Epidermal melanocyte (primary cell): Measurements from ENCODE around the gene ADGRL1.
"Not testable (repeated sequence)": the region's sequence is repeated elsewhere in the genome, so short reads cannot be mapped to it uniquely, and the experiment has no call there.

ENCODE experiments used
- DNase-seq: peaks from one replicate; pipeline ENCODE4 v3.0.0; 2011; ENCODE audit warnings: low spot score; ENCODE audit not compliant: insufficient read length

Gene ADGRL1

DNA sequence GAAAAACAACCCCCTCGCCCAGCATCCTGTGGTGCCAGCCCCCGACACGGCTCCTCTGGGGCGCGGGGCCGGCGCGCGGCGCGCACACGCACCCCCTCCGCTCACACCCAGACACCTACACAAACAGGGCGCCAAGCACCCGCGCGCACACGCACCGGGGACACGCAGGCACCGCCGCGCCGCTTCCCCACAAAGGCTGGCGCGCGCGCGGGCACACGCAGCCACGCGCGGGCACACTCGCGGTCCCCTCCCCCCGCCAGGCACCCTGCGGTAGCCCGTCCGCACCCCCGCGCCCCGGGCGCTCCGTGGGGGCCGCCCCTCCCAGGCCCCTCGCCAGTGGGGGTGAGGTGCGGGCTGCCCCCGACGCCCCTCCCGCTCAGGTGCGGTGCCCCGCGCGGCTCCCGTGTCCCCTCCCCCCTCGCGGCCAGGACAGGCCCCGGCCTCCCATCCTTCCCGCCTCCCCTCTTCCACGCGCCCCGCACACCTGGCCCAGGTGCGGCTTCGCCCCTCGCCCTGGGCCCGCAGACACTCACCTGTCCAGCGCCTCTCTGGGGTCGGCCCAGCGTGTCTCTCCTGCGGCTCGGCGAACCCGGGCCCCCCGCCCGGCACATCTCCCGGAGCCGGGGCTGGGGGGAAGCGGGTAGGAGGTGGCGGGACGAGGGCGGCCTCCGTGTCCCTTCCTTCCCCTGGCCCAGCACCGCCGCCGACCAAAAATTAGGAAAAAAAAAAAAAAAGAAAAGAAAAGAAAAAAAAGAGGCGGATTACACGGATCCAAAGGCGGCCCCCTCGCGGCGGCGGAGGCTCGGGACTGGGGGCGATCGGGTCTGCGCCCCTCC is at the start of gene ADGRL1:
TSS of gene ADGRL1 (minus strand) at position 718 of the 836 bp plus-strand sequence. CDS start 22,567 bp downstream, outside the sequence.
- not testable (repeated sequence) for DNase-seq

DNA sequence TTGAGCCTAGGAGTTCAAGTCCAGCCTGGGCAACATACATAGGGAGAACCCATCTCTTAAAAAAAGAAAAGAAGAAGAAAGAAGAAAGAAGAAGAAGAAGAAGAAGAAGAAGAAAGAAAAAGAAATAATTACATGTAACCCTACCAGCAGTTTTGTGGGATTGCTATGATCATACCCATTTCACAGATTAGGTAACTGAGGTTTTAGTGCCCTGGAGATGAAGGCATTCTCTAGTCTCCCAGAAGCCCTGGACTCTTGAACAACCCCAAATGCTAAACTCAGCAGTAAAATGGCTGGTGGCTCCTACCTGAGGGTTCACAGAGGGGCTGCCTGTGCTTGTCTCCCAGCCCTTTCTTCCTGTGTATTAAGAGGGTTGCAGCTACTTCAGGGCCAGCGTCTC is 49.3 kb upstream of the ADGRL1 start:
- DNase-seq = not testable (repeated sequence)

DNA sequence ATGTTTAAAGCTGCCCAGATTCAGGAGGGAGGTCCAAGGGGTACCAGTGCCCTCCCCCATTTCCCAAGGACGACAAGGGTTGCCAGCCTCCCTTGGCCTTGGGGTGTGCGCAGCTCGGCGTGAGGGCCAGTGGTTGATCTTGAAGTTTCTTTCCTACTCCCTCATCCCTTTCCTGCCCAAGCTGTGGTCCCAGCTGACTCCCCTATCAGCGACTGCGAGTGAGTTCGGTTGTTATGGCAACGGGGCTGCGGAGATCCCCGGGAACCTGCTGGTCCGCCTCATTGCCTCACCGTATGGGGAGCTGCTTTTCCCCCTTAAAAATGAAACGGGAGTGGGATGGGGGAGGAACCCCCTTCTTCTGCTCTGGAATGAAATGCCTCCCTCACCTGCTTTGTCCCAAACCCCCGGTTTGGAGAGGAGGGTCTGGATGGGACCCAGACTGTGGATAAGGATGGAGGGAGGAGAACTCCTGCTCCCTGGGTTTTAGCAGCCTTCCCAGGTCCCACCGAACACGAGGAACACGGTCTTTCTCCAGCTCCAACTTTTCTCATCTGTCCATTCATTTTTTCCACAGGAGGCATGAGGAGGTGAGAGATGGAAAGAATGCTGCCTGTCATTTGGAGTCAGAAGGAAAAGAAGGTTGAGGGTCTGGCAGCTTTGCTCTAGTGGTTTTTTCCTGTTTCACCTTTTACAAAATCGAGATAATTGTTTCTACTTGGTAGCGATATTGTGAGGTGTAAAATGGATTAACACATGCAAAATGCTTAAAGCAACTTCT is 48.0 kb upstream of the ADGRL1 start:
- DNase-seq = not testable (repeated sequence)

DNA sequence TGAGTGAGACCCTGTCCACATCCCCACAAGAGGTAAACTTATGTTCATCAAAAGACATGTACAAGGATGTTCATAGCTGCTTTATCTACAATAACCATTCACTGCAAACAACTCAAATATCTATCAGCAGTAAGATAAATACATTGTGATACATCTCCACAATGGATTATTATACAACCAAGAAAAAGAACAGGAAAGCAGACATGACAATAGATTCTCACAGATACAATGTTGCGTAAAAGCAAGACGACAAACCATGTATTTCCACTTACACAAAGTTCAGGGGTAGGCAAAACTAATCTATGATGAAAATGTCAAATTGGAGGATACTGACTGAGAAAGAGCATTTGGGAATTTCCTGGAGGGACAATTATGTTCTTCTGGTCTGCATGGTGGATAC is 46.2 kb upstream of the ADGRL1 start:
- not testable (repeated sequence) for DNase-seq

DNA sequence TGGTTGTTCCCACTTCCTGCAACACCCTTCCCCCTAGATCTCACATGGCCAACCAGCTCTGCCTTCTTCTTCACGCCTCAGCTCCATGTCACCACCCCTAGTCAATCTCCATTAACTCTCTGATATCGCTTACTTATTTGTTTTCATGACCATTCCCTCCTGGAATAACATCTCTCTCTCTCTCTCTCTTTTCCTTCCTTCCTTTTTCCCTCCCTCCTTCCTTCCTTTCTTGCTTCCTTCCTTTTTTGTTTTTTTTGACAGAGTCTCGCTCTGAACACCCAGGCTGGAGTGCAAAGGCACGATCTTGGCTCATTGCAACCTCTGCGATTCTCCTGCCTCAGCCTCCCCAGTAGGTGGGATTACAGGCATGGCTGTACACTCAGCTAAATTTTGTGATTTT is 44.9 kb upstream of the ADGRL1 start:
- no peak for DNase-seq

DNA sequence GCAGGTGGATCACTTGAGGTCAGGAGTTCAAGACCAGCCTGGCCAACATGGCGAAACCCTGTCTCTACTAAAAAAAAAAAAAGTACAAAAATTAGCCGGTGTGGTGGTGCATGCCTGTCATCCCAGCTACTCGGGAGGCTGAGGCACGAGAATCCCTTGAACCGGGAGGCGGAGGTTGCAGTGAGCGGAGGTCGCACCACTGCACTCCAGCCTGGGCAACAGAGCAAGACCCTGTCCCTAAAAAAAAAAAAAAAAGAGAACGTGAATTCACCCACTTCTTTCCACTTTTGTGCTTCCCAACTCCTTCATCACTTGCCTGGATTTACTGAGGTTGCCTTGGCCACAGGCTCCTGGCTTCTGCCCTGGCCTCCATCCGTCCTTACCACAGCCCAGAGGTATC is 44.3 kb upstream of the ADGRL1 start:
- not testable (repeated sequence) for DNase-seq

DNA sequence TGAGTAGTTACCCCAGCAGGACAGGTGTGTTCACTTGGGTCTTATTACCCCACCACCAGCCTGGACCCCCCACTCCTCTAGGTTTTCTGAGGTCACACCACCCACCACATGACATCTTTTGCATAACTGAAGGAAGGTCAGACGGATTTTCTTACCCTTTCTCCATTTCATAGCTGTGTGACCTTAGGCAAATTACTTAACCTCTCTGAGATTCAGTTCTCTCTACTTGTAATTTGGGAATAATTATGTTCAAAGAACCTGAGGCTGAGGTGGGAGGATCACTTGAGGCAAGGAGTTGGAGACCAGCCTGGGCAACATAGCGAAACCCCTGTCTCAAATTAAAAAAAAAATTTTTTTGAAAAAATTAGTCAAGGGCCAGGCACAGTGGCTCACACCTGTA is 43.9 kb upstream of the ADGRL1 start:
- DNase-seq = not testable (repeated sequence)

DNA sequence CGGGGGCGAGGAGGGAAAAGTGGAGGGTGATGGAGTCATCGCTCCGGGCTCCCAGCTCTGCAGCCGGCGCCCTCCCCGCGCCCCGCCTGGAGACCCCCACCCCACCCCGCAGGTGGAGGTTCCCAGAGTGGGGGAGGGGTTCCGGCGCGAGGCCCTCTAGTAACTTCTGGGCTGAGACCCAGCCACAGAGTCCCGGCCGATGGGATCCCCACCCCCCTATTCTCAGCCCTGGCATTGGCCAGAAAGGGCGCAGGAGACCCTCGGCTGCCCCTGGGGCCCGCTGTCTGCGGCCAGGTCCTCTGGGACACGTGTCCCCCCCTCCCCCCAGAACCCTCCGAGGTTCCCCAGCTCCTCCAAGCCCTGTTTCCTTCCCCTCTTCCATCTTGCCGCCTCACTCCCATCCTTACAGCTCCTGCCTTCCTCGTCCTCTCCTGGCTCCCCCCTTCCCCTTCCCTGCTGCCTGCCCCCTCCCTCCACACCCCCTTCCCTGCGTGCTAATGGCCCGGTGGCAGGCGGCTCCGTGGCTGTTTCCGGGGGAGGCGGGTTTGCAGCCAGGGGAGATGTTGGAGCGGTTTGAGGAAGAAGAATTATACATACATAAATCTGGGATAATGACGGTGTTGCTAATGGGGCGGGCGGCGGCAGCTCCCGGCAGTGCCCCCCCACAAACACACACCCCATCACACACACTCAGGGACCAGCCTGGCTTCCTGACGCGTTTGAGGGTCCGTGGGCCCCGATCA is 43.2 kb upstream of the ADGRL1 start:
- DNase-seq = not testable (repeated sequence)

DNA sequence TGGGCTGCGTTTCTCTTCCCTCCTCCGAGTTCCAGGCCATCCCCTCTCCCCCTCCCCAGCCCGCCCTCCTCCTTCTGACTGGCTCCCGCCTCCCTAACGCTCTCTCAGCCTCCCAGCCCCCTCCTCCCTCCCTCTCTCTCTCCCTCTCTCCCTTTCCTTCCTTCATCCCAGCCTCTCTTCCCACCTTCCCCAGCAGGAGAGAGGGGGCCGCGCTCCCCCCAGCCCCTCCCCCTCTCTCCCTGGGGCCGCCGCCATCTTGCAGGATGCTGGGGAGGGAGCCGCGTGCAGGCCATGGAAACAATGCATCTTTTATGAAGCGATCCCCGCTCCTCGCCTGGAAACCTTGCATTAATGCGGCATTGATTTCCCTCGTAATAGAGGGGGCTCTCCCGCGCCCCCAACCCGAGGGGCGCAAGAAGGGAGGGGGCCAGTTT is 42.6 kb upstream of the ADGRL1 start:
- peak; percentile 24 for DNase-seq

DNA sequence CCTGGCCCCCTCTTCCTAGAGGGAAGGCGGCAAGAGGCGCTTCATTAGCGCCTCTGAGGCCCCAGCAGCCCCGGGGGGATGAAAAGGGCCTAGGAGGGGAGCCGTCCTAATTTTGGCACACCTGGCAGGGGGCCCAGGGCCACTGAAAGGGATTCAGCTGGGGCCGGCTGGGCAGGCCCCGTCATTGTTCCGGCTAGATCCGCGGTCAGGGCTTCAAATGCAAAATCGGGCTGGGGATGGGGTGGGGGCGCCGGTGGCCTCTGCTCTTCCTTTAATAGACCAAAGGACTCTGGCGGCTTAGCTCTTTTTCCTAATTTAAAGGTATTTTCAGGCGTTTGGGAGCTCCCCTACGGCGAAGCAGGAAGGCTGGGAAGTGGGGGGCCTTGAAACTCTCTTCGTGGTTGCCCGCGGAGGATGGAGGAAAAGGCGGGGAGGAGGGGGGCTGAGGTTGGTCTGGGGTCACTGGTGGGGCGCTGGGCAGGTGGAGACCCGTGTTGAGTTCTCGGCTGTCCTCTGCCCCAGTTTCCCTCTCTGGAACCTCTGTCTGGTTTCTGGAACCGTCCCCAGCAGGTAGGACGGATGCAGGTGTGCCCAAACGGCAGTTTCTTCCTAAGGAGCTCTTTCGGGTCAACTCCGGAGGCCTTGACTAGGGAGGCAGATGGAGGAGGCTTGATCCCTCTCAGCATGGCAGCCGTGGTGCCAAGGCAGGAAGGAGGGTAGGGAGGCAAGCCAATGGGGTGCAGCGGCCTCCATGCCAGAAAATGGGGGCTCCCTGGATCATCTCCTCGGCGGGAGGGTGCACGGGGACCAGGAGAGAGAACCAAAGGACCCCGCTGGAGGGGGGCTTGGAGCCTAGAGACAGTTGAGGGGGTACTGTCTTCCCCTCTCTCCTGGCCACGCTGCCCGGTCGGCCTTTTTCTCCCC is 41.8 kb upstream of the ADGRL1 start:
- not testable (repeated sequence) for DNase-seq

DNA sequence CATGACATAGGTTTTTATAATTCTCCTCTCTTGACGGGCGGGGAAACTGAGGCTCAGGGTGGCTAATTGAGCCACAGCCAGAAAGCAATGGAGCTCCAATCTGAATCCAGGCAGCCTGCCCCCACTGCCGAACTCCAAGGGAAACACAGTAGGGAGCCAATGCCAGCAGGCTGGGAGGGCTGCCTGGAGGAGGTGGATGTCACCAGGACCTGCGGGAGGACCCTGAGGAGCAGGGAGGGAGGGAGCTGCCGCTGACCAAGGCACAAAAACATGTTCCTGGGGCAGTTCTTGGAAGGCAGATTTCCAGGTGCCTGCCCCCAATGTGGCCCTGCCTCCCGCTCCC is 41.2 kb upstream of the ADGRL1 start:
- not testable (repeated sequence) for DNase-seq

DNA sequence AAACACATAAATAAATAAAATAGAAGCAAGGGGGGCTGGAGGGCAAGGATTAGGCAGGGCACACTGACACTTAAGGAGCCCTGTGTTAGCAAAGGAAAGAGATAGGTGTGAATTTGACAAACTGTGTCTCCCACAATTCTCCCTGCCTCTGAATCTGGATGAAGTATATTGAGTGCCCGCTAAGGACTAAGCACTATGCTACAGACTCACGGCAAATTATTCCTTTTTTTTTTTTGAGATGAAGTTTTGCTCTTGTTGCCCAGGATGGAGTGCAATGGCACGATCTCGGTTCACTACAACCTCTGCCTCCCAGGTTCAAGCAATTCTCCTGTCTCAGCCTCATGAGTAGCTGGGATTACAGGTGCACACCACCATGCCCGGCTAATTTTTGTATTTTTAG is 38.4 kb upstream of the ADGRL1 start:
- not testable (repeated sequence) for DNase-seq

DNA sequence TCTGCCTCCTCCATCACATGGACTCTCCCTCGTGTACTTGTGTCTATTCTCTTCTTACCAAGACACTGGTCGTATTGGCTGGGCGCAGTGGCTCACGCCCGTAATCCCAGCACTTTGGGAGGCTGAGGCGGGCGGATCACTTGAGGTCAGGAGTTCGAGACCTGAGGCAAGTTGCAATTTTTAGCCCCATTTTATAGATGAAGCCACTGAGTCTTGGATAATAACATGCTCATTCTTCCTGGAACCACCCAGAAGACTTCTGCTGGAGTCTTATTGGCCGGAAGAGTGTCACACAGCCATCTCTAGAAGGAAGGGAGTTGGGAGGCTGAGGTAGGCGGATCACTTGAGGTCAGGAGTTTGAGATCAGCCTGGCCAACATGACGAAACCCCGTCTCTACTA is 37.7 kb upstream of the ADGRL1 start:
- DNase-seq = not testable (repeated sequence)

DNA sequence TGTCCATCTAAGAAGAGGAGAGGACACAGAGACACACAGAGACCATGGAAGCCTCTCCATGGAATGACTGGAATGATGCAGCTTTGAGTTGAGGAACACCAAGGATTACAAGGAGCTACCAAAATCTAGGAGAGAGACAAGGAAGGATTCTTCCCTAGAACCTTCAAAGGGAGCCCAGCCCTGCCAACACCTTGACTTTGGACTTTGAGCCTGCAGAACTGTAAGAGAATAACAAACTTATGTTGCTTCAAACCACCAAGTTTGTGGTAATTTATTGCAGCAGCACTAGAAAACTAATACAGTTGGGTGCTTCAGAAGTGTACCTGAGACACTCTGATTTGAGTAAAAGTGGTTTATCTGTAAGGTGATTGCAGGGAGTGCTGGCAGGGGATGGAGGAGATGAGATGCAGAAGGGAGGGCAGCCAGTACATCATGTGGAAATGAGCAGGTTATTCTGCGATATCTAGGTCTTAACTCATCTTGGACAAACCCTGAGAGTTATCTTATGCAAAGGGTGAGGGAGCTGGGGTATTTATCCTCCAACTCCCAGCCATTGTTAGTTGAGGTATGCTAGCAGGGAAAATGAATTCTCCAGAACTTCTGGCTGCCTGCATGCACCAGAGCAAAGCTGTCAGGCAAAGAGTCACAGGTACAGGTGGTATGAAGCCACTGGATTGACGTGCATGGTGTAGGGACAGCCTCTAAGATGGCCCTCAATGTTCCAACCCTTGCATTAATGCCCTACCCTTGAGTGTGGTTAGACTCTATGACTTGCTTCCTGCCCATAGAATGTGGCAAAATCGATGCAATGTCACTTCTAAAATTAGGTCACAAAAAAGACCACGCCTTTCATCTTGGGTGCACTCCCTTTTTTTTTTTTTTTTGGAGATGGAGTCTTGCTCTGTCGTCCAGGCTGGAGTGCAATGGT is 31.3 kb upstream of the ADGRL1 start:
- no peak for DNase-seq

DNA sequence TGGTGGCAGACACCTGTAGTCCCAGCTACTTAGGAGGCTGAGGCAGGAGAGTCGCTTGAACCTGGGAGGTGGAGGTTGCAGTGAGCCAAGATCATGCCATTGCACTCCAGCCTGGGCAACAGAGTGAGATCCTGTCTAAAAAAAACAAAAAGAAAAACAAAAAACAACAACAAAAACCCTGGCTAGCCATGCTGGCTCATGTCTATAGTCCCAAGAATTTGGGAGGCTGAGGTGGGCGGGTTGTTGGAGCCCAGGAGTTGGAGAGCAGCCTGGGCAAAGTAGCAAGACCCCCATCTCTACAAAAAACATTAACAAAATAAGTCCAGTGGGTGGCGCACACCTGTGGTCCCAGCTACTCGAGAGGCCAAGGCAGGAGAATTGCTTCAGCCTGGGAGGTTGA is 27.0 kb upstream of the ADGRL1 start:
- DNase-seq = not testable (repeated sequence)

DNA sequence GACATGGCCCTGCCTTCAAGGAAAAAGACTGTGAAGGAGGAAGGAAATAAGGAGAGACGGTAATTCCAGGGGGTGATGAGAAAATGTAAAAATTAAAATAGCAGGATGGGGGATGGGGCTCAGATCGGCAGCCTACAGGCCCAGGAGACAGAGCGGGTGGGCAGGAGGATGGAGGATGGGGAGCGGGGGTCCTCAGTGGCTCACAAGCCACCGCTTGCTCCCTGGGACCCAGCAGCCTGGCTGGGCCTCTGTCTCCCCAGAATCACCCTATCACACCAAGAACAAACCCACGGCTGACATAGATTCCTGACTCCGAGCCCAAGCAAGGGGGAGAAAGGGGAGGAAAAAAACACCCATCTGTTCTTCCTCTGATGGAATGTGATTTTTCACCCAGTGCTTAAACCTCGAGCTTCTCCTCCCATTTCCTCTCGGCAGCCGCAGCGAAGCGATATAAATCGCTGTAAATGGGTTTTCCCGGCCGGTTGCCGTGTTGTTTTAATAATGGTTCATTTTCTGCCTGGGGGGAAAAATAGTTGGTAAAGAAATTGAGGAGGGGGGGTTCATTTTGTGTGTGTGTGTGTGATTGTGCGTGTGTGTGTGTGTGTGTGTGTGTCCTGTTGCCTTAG is 22.6 kb upstream of the ADGRL1 start:
- not testable (repeated sequence) for DNase-seq

DNA sequence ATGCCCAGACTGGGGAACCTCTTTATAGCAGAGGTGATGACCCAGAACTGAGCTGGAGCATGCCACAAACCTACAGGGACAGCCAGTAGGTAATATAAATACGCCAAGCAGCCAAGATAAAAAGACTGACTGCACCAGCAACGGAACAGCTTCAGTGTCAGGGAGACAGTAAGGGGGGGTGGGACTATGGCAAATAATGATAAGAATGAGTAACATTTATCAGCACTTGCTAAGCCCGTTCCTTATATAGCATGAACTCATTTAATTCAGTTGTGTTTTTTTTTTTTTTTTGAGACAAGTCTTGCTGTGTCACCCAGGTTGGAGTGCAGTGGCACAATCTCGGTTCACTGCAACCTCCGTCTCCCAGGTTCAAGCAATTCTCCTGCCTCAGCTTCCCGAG is 20.5 kb upstream of the ADGRL1 start:
- not testable (repeated sequence) for DNase-seq

DNA sequence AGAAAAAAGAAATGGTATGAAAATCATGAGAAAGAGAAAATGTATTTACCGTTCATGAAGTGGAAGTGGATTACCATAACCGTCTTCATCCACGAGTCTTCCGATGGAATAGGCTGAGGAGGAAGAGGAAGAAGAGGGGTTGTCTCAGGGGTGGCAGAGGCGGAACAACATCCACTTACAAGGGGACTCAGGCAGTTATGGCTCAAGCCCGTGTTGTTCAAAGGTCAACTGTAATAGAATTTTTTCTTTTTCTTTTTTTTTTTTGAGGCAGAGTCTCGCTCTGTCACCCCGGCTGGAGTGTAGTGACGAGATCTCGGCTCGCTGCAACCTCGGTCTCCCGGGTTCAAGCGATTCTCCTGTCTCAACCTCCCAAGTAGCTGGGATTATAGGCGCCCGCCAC is 16.9 kb upstream of the ADGRL1 start:
- no peak for DNase-seq

DNA sequence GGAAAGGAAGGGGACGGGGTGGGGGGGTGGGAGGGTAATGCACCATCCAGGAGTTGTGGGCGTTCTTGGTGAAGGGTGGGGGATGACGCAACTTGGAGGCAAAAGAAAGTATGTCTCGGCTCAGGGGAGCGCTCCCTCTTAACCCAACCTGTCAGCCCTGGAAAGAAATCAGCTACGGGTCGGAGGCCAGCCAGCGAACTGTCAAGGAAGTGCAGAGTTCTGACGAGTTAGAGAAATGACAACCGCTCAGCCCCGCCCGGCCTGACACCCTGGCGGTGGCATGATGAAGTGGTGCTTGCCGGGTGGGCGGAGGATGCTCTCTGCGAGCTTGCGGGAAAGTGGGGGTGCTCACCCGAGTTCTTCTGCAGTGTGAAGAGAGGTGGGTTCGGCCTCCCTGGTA is 15.4 kb upstream of the ADGRL1 start:
- DNase-seq = not testable (repeated sequence)
